HepG2 (cell line): ENCODE measurements around the gene PLA2G4A.

Experiments used
- CHD4 ChIP-seq: fragments of 200-600 bp; sonication (generic); IDR thresholded peaks from 2 replicates; pipeline ENCODE4 v1.7.0; 2017; ENCODE audit warnings: mild to moderate bottlenecking, low read length, borderline replicate concordance
- MAFG ChIP-seq: sonication (generic); formaldehyde crosslinking; IDR thresholded peaks from 2 replicates; pipeline ENCODE4 v1.5.1; 2020; ENCODE audit warnings: mild to moderate bottlenecking, missing genetic modification reagents
- PHF21A ChIP-seq: sonication (generic); formaldehyde crosslinking; IDR thresholded peaks from 2 replicates; pipeline ENCODE4 v1.5.0; 2020; ENCODE audit warnings: mild to moderate bottlenecking, missing genetic modification reagents
- POLR2A ChIP-seq, 2 experiments: IDR thresholded peaks; 2 replicates each; pipeline ENCODE4 v1.6.1; 2011; ENCODE audit warnings: low read depth in 2 of 2, low read length in 2 of 2, mild to moderate bottlenecking in 1 of 2, moderate library complexity in 1 of 2; ENCODE audit not compliant: insufficient read depth in 1 of 2
- POLR2AphosphoS5 ChIP-seq: IDR thresholded peaks from 2 replicates; pipeline ENCODE4 v1.6.1; 2012; ENCODE audit warnings: low read depth, low read length
- RAD21 ChIP-seq: fragments of 450-650 bp; formaldehyde crosslinking; IDR thresholded peaks from 2 replicates; pipeline ENCODE4 v1.5.0; 2020; ENCODE audit warnings: mild to moderate bottlenecking
- RORA ChIP-seq: sonication (generic); formaldehyde crosslinking; IDR thresholded peaks from 2 replicates; pipeline ENCODE4 v1.5.0; 2020; ENCODE audit warnings: mild to moderate bottlenecking, missing genetic modification reagents, moderate library complexity
- XRCC5 ChIP-seq: fragments of 200-400 bp; formaldehyde crosslinking; optimal IDR thresholded peaks from 2 replicates; pipeline ENCODE3; 2017; ENCODE audit warnings: mild to moderate bottlenecking, low read length
- YY1 ChIP-seq: IDR thresholded peaks from 2 replicates; pipeline ENCODE4 v1.6.1; 2011; ENCODE audit warnings: low read length, low read depth, moderate library complexity, mild to moderate bottlenecking; ENCODE audit not compliant: insufficient read depth, insufficient replicate concordance
- ZNF563 ChIP-seq: sonication (generic); formaldehyde crosslinking; IDR thresholded peaks from 2 replicates; pipeline ENCODE4 v1.8.0; 2022; ENCODE audit warnings: mild to moderate bottlenecking, moderate library complexity, missing genetic modification reagents
- TF ChIP-seq, protein P1 (sequence below): sonication (generic); formaldehyde crosslinking; IDR thresholded peaks from 2 replicates; pipeline ENCODE4 v1.4.0; 2020; ENCODE audit warnings: mild to moderate bottlenecking, missing genetic modification reagents
- TF ChIP-seq, protein P2 (sequence below): sonication (generic); formaldehyde crosslinking; IDR thresholded peaks from 2 replicates; pipeline ENCODE4 v1.9.0; 2022; ENCODE audit warnings: missing genetic modification reagents, mild to moderate bottlenecking, borderline replicate concordance
- TF ChIP-seq, protein P3 (sequence below): sonication (generic); formaldehyde crosslinking; IDR thresholded peaks from 2 replicates; pipeline ENCODE4 v1.5.0; 2020; ENCODE audit warnings: mild to moderate bottlenecking, missing genetic modification reagents, moderate library complexity

DNA sequence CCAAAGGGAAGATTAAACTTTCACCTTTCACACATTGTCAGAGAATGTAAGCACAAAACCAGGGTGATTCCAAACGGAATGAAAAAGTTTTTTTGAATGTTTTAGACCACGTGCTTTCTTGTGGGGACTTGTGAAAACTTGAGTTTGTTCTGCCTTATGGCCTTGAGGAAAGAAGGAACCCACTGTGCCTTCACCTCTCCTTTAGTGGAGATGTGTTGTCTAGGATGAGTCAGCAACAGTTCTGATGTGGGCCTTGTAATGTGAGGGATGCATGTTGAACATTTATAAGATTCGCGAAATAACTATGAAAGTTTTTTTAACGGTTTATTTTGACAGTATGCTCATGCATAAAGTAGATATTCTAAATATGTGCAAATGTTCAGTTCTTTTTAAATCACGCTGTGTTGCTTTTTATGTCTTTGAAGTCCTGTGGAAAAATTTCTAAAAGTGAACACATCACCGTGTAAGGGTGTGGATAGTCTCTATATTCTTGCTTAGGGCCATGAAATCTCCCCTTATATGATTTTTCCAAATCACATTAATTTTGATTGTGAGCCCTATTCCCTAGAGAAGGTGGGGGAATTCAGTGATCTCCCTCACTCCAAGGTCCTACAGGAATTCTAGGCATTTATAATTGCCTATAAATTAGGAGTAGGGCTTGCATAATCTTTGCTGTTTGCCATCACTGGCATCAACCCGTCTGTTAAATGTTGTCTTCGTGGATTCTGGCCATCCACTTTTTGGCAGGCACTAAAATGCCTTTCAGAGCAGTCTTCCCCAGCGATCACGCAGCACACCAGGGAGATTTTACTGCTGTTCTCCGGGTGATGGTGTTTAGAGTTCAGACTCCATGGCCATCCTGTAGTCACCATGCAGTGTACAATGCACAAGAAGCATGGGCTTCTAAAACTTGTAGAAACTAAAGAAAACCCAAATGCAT is 47.4 kb downstream of the PLA2G4A start:
- TF ChIP-seq, protein P1, sequence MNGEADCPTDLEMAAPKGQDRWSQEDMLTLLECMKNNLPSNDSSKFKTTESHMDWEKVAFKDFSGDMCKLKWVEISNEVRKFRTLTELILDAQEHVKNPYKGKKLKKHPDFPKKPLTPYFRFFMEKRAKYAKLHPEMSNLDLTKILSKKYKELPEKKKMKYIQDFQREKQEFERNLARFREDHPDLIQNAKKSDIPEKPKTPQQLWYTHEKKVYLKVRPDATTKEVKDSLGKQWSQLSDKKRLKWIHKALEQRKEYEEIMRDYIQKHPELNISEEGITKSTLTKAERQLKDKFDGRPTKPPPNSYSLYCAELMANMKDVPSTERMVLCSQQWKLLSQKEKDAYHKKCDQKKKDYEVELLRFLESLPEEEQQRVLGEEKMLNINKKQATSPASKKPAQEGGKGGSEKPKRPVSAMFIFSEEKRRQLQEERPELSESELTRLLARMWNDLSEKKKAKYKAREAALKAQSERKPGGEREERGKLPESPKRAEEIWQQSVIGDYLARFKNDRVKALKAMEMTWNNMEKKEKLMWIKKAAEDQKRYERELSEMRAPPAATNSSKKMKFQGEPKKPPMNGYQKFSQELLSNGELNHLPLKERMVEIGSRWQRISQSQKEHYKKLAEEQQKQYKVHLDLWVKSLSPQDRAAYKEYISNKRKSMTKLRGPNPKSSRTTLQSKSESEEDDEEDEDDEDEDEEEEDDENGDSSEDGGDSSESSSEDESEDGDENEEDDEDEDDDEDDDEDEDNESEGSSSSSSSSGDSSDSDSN, result no peak
- TF ChIP-seq CHD4 (no peak), POLR2AphosphoS5 (no peak), XRCC5 (no peak), POLR2A (IDR thresholded peaks at IDR 0.05; ENCODE audit: insufficient read depth in 1 of 2, low read depth in 2 of 2, low read length in 2 of 2) (no peak), MAFG (no peak), YY1 (no peak), PHF21A (CRISPR knock-in tag) (no peak), ZNF563 (CRISPR knock-in tag) (no peak), RORA (no peak), RAD21 (CRISPR knock-in tag) (no peak)
- TF ChIP-seq, protein P2, sequence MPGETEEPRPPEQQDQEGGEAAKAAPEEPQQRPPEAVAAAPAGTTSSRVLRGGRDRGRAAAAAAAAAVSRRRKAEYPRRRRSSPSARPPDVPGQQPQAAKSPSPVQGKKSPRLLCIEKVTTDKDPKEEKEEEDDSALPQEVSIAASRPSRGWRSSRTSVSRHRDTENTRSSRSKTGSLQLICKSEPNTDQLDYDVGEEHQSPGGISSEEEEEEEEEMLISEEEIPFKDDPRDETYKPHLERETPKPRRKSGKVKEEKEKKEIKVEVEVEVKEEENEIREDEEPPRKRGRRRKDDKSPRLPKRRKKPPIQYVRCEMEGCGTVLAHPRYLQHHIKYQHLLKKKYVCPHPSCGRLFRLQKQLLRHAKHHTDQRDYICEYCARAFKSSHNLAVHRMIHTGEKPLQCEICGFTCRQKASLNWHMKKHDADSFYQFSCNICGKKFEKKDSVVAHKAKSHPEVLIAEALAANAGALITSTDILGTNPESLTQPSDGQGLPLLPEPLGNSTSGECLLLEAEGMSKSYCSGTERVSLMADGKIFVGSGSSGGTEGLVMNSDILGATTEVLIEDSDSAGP, result no peak
- TF ChIP-seq, protein P3, sequence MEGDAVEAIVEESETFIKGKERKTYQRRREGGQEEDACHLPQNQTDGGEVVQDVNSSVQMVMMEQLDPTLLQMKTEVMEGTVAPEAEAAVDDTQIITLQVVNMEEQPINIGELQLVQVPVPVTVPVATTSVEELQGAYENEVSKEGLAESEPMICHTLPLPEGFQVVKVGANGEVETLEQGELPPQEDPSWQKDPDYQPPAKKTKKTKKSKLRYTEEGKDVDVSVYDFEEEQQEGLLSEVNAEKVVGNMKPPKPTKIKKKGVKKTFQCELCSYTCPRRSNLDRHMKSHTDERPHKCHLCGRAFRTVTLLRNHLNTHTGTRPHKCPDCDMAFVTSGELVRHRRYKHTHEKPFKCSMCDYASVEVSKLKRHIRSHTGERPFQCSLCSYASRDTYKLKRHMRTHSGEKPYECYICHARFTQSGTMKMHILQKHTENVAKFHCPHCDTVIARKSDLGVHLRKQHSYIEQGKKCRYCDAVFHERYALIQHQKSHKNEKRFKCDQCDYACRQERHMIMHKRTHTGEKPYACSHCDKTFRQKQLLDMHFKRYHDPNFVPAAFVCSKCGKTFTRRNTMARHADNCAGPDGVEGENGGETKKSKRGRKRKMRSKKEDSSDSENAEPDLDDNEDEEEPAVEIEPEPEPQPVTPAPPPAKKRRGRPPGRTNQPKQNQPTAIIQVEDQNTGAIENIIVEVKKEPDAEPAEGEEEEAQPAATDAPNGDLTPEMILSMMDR (CRISPR knock-in tag), result no peak
